ENCODE data around the gene FLVCR1.
A peak's percentile ranks its signal among the peaks of the same experiment; 100 is the strongest.
"Not testable (repeated sequence)": the region's sequence is repeated elsewhere in the genome, so short reads cannot be mapped to it uniquely, and the experiment has no call there.

The FLVCR1 gene

GRCh38 chr1:212833211-212834207, 24.6 kb upstream of the FLVCR1 start:
- H3K27me3 ChIP-seq (ENCODE audit: low read depth, low read length); H3K9me3 ChIP-seq (ENCODE audit: control insufficient read depth in 1 of 2, low read length in 2 of 2); H3K4me3 ChIP-seq (ENCODE audit: low read depth in 1 of 2, low read length in 2 of 2); H3K27ac ChIP-seq (ENCODE audit: low read length); H3K36me3 ChIP-seq (ENCODE audit: control insufficient read depth in 1 of 2, insufficient read depth in 2 of 2, low read length in 2 of 2); H3K4me1 ChIP-seq (ENCODE audit: control insufficient read depth in 1 of 2, insufficient read depth in 2 of 2, low read length in 2 of 2): not testable (repeated sequence)

DNA sequence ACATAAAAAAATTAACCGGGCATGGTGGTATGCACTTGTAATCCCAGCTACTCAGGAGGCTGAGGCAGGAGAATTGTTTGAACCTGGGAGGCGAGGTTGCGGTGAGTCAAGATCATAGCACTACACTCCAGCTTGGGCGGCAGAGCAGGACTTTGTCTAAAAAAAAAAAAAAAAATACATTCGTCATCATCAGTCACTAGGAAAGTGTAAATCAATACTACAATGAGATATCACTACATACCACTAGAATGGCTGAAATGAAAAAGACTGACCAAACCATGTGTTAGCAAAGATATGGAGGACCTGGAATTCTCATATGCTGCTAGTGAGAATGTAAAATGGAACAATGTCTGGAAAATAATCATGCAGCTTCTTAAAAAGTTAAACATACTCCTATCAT, 19.9 kb upstream of the FLVCR1 start:
- Histone ChIP-seq H3K9me3 (ENCODE audit: control insufficient read depth in 1 of 2, low read length in 2 of 2) (no peaks in the 10 kb centered on the region), H3K27me3 (ENCODE audit: low read depth, low read length) (no peaks in the 10 kb centered on the region), H3K4me3 (ENCODE audit: low read depth in 1 of 2, low read length in 2 of 2) (no peak overlapping the region), H3K36me3 (ENCODE audit: control insufficient read depth in 1 of 2, insufficient read depth in 2 of 2, low read length in 2 of 2) (no peaks in the 10 kb centered on the region), H3K4me1 (ENCODE audit: control insufficient read depth in 1 of 2, insufficient read depth in 2 of 2, low read length in 2 of 2) (no peaks in the 10 kb centered on the region), H3K27ac (ENCODE audit: low read length) (no peak overlapping the region)

- H3K27ac ChIP-seq (ENCODE audit: low read length); H3K4me3 ChIP-seq (ENCODE audit: low read depth in 1 of 2, low read length in 2 of 2); H3K36me3 ChIP-seq (ENCODE audit: control insufficient read depth in 1 of 2, insufficient read depth in 2 of 2, low read length in 2 of 2); H3K27me3 ChIP-seq (ENCODE audit: low read depth, low read length); H3K4me1 ChIP-seq (ENCODE audit: control insufficient read depth in 1 of 2, insufficient read depth in 2 of 2, low read length in 2 of 2); H3K9me3 ChIP-seq (ENCODE audit: control insufficient read depth in 1 of 2, low read length in 2 of 2): not testable (repeated sequence)
Observed at GRCh38 chr1:212844521-212844920, 13.6 kb upstream of the FLVCR1 start.

- Histone ChIP-seq H3K27me3 (ENCODE audit: low read depth, low read length) (no peaks in the 10 kb centered on the region), H3K27ac (ENCODE audit: low read length) (no peak within 1 kb of the TSS), H3K36me3 (ENCODE audit: control insufficient read depth in 1 of 2, insufficient read depth in 2 of 2, low read length in 2 of 2) (no peaks in the 10 kb centered on the region), H3K9me3 (ENCODE audit: control insufficient read depth in 1 of 2, low read length in 2 of 2) (no peaks in the 10 kb centered on the region), H3K4me1 (ENCODE audit: control insufficient read depth in 1 of 2, insufficient read depth in 2 of 2, low read length in 2 of 2) (no peaks in the 10 kb centered on the region), H3K4me3 (ENCODE audit: low read depth in 1 of 2, low read length in 2 of 2) (no peak within 1 kb of the TSS)
Observed at GRCh38 chr1:212847549-212847948, 10.5 kb upstream of the FLVCR1 start, which contains the start of gene SPATA45. SPATA45 (minus strand) TSS chr1:212847649; CDS start chr1:212836149, 11,500 bp downstream.

- Histone ChIP-seq H3K27ac (ENCODE audit: low read length) (no peak overlapping the region), H3K36me3 (ENCODE audit: control insufficient read depth in 1 of 2, insufficient read depth in 2 of 2, low read length in 2 of 2) (no peaks in the 10 kb centered on the region), H3K27me3 (ENCODE audit: low read depth, low read length) (no peaks in the 10 kb centered on the region), H3K4me1 (ENCODE audit: control insufficient read depth in 1 of 2, insufficient read depth in 2 of 2, low read length in 2 of 2) (peaks cover 0 to 6% of the 10 kb centered on the region in 2 donors), H3K9me3 (ENCODE audit: control insufficient read depth in 1 of 2, low read length in 2 of 2) (no peaks in the 10 kb centered on the region), H3K4me3 (ENCODE audit: low read depth in 1 of 2, low read length in 2 of 2) (no peak overlapping the region)
Observed at GRCh38 chr1:212852105-212852688, 5.9 kb upstream of the FLVCR1 start.

DNA sequence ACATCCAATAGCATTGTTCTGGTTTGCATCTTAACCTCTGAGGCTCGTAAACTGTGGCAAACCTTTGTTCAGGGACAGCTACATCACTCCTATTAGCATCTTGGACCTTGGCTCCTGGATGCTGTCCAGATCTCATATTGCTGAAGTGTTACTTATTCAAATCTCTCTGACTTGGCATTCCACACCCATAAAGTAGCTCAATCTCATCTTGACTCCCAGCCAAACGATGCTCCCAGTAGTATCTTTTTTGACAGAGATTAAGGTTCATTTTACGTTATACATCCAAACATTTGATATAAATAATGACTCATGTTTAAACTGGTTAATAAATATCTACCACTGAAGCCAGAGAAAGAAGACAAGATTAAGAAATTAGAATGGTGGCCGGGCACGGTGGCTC, 4.4 kb upstream of the FLVCR1 start:
- H3K4me1 ChIP-seq (ENCODE audit: control insufficient read depth in 1 of 2, insufficient read depth in 2 of 2, low read length in 2 of 2): peaks cover 0 to 9% of the 10 kb centered on the region in 2 donors
- no peaks in the 10 kb centered on the region for H3K9me3 ChIP-seq (ENCODE audit: control insufficient read depth in 1 of 2, low read length in 2 of 2)
- H3K4me3 ChIP-seq (ENCODE audit: low read depth in 1 of 2, low read length in 2 of 2): no peak overlapping the region
- H3K36me3 ChIP-seq (ENCODE audit: control insufficient read depth in 1 of 2, insufficient read depth in 2 of 2, low read length in 2 of 2): no peaks in the 10 kb centered on the region
- H3K27me3 ChIP-seq (ENCODE audit: low read depth, low read length): no peaks in the 10 kb centered on the region
- no peak overlapping the region for H3K27ac ChIP-seq (ENCODE audit: low read length)

GRCh38 chr1:212856755-212857154, 1.3 kb upstream of the FLVCR1 start:
- Histone ChIP-seq H3K27ac (ENCODE audit: low read length) (no peak overlapping the region), H3K27me3 (ENCODE audit: low read depth, low read length) (no peaks in the 10 kb centered on the region), H3K4me3 (ENCODE audit: low read depth in 1 of 2, low read length in 2 of 2) (peak overlapping the region; percentile 26 to 83), H3K9me3 (ENCODE audit: control insufficient read depth in 1 of 2, low read length in 2 of 2) (no peaks in the 10 kb centered on the region), H3K36me3 (ENCODE audit: control insufficient read depth in 1 of 2, insufficient read depth in 2 of 2, low read length in 2 of 2) (peaks cover 0 to 4% of the 10 kb centered on the region in 2 donors), H3K4me1 (ENCODE audit: control insufficient read depth in 1 of 2, insufficient read depth in 2 of 2, low read length in 2 of 2) (peaks cover 7 to 32% of the 10 kb centered on the region in 2 donors)

DNA sequence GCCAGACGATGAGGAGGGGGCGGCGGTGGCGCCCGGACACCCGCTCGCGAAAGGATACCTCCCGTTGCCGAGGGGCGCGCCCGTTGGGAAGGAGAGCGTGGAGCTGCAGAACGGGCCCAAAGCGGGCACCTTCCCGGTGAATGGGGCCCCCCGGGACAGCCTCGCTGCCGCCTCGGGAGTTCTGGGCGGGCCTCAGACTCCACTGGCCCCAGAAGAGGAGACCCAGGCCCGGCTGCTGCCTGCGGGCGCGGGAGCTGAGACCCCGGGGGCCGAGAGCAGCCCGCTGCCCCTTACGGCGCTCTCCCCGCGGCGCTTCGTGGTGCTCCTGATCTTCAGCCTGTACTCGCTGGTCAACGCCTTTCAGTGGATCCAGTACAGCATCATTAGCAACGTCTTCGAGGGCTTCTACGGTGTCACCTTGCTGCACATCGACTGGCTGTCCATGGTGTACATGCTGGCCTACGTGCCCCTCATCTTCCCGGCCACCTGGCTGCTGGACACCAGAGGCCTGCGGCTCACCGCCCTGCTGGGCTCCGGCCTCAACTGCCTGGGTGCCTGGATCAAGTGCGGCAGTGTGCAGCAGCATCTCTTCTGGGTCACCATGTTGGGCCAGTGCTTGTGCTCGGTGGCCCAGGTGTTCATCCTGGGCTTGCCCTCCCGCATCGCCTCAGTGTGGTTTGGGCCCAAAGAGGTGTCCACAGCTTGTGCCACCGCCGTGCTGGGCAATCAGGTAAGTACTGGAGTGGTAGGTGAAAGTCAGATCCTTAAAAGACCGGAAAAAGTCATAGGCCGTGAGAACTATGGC, 588 bp downstream of the FLVCR1 start:
- Histone ChIP-seq H3K4me3 (ENCODE audit: low read depth in 1 of 2, low read length in 2 of 2) (peak overlapping the region; percentile 68 to 83), H3K9me3 (ENCODE audit: control insufficient read depth in 1 of 2, low read length in 2 of 2) (no peaks in the 10 kb centered on the region), H3K27me3 (ENCODE audit: low read depth, low read length) (no peaks in the 10 kb centered on the region), H3K36me3 (ENCODE audit: control insufficient read depth in 1 of 2, insufficient read depth in 2 of 2, low read length in 2 of 2) (peaks cover 0 to 4% of the 10 kb centered on the region in 2 donors), H3K4me1 (ENCODE audit: control insufficient read depth in 1 of 2, insufficient read depth in 2 of 2, low read length in 2 of 2) (peaks cover 7 to 32% of the 10 kb centered on the region in 2 donors), H3K27ac (ENCODE audit: low read length) (peak overlapping the region; percentile 16)

DNA sequence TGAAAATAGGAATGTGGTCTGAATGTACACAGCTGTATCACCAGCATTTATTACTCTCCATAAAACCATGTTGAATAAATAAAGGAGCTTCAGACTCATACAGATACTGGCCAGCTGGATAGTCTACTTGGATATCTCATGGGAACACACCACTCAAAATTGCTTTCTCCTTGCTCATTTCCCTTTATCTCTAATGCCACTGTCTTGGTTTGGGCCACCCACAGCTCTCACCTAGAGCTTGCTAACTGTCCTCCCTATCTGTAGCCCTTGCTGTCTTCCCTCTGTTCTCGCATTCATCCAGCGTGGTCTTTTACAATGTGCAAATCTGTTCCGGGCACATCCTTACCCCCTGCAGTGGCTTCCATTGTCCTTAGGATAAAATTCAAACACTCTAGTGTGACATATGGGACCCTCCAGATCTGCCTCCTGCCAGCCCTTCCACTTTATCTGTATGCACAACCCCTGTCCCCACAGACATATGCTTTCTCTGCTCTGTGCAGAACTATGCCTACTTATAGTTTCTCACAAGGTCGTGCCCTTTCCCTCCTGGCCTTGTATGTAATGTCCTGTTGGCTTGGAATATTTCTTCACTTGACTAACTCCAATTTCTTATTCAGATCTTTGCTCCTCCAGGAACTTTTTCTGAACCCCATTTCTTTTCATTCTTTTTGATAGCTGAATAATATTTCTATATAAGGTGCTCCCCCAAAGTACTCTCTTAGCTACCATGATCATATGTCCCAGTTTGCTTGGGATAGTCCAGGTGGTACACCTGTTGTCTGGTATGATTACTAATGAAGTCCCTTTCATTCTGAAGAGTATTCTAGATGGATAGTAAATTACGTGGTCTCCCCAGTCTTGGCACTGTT, 2.9 kb downstream of the FLVCR1 start:
- H3K36me3 ChIP-seq (ENCODE audit: control insufficient read depth in 1 of 2, insufficient read depth in 2 of 2, low read length in 2 of 2): peaks cover 0 to 10% of the 10 kb centered on the region in 2 donors
- no peaks in the 10 kb centered on the region for H3K27me3 ChIP-seq (ENCODE audit: low read depth, low read length)
- no peak overlapping the region for H3K27ac ChIP-seq (ENCODE audit: low read length)
- peaks cover 7 to 32% of the 10 kb centered on the region in 2 donors for H3K4me1 ChIP-seq (ENCODE audit: control insufficient read depth in 1 of 2, insufficient read depth in 2 of 2, low read length in 2 of 2)
- peak overlapping the region in 1 of 2 donors; percentile 23 for H3K4me3 ChIP-seq (ENCODE audit: low read depth in 1 of 2, low read length in 2 of 2)
- H3K9me3 ChIP-seq (ENCODE audit: control insufficient read depth in 1 of 2, low read length in 2 of 2): no peaks in the 10 kb centered on the region

DNA sequence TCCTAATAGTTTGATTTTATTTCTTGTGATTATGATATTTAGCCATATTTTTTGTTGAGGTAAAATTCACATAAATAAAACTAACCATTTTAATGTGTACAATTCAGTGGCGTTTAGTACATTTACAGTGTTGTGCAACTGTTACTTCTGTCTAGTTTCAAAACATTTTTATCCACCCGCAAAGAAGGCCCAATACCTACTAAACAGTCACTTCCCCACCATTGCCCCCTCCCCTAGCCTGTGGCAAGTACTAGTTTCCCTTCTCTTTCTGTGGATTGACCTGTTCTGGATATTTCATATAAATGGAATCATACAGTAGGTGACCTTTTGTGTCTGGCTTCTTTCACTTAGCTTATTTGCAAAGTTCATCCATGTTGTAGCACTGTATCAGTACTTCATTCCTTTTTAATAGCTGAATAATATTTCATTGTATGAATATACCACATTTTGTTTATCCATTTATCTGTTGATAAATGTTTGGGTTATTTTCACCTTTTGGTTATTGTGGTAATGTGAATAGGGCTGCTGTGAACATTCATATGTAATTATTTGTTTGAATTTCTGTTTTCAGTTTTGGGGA, 4.1 kb downstream of the FLVCR1 start:
- Histone ChIP-seq H3K4me3 (ENCODE audit: low read depth in 1 of 2, low read length in 2 of 2) (no peak overlapping the region), H3K9me3 (ENCODE audit: control insufficient read depth in 1 of 2, low read length in 2 of 2) (no peaks in the 10 kb centered on the region), H3K27ac (ENCODE audit: low read length) (no peak overlapping the region), H3K4me1 (ENCODE audit: control insufficient read depth in 1 of 2, insufficient read depth in 2 of 2, low read length in 2 of 2) (peaks cover 7 to 26% of the 10 kb centered on the region in 2 donors), H3K36me3 (ENCODE audit: control insufficient read depth in 1 of 2, insufficient read depth in 2 of 2, low read length in 2 of 2) (peaks cover 0 to 10% of the 10 kb centered on the region in 2 donors), H3K27me3 (ENCODE audit: low read depth, low read length) (no peaks in the 10 kb centered on the region)

Measured in muscle layer of duodenum (tissue), 2 donors.